ENCODE measurements around the gene PLPPR3.

Gene PLPPR3

GRCh38 chr19:811506-812048, 10.2 kb downstream of the PLPPR3 start:
- DNase-seq (ENCODE audit: insufficient read length, low spot score) (no peak), FAIRE-seq (no peak)

- DNase-seq (ENCODE audit: insufficient read length, low spot score) = no peak
- no peak for FAIRE-seq
These were observed 10.8 kb downstream of the PLPPR3 start for GRCh38 chr19:810883-811489.

- DNase-seq (ENCODE audit: insufficient read length, low spot score) (no peak), FAIRE-seq (no peak)
These were observed 11.5 kb downstream of the PLPPR3 start for GRCh38 chr19:810077-810855.

GRCh38 chr19:808423-808775, 13.4 kb downstream of the PLPPR3 start:
- FAIRE-seq (no peak), DNase-seq (ENCODE audit: insufficient read length, low spot score) (no peak)

GRCh38 chr19:807627-808422, 13.9 kb downstream of the PLPPR3 start:
- FAIRE-seq = no peak
- DNase-seq (ENCODE audit: insufficient read length, low spot score) = no peak

- no peak for DNase-seq (ENCODE audit: insufficient read length, low spot score)
- FAIRE-seq = no peak
These were observed 14.8 kb downstream of the PLPPR3 start for GRCh38 chr19:806815-807421.

GRCh38 chr19:805600-806550, 15.9 kb downstream of the PLPPR3 start:
- FAIRE-seq (no peak), DNase-seq (ENCODE audit: insufficient read length, low spot score) (no peak)

GRCh38 chr19:805166-805551, 16.6 kb downstream of the PLPPR3 start:
- FAIRE-seq (no peak), DNase-seq (ENCODE audit: insufficient read length, low spot score) (no peak)

GRCh38 chr19:804419-805165, 17.2 kb downstream of the PLPPR3 start:
- DNase-seq (ENCODE audit: insufficient read length, low spot score) = no peak
- FAIRE-seq = no peak

- DNase-seq (ENCODE audit: insufficient read length, low spot score) = no peak
- FAIRE-seq = no peak
These were observed 17.9 kb downstream of the PLPPR3 start for GRCh38 chr19:803686-804418.

- FAIRE-seq = no peak
These were observed 18.6 kb downstream of the PLPPR3 start for GRCh38 chr19:803099-803561.

GRCh38 chr19:802498-803098, 19.2 kb downstream of the PLPPR3 start:
- FAIRE-seq = no peak
- no peak for DNase-seq (ENCODE audit: insufficient read length, low spot score)

More at GRCh38 chr19:803099-803561, 18.6 kb downstream of the PLPPR3 start:
- DNase-seq (ENCODE audit: insufficient read length, low spot score) = no peak

- DNase-seq (ENCODE audit: insufficient read length, low spot score) (no peak), FAIRE-seq (no peak)
These were observed 19.8 kb downstream of the PLPPR3 start for GRCh38 chr19:801861-802497.

- FAIRE-seq = no peak
- no peak for DNase-seq (ENCODE audit: insufficient read length, low spot score)
These were observed 20.5 kb downstream of the PLPPR3 start for GRCh38 chr19:801030-801860.

GRCh38 chr19:800360-801029, 21.3 kb downstream of the PLPPR3 start:
- no peak for DNase-seq (ENCODE audit: insufficient read length, low spot score)
- no peak for FAIRE-seq

Measured in HTR-8/SVneo (cell line).